ENCODE measurements around the gene NFILZ.

NFILZ gene

GRCh38 chr19:8629996-8630683 lies at the start of gene NFILZ:
TSS of gene NFILZ (plus strand) at chr19:8630633. CDS start at chr19:8676766, 46,133 bp downstream.
- DNase-seq (ENCODE audit: low spot score), result no peak

- peak; percentile 84 for DNase-seq (ENCODE audit: low spot score)
These were observed 49.6 kb upstream of the NFILZ start for GRCh38 chr19:8580710-8581281.

- DNase-seq (ENCODE audit: low spot score), result no peak
These were observed 45.2 kb upstream of the NFILZ start for GRCh38 chr19:8584965-8585893.

GRCh38 chr19:8585894-8586750 lies 44.3 kb upstream of the NFILZ start:
- DNase-seq (ENCODE audit: low spot score), result peak; percentile 93

GRCh38 chr19:8589177-8589714 lies 41.2 kb upstream of the NFILZ start:
- DNase-seq (ENCODE audit: low spot score), result no peak

GRCh38 chr19:8592231-8593009 lies 38.0 kb upstream of the NFILZ start:
- DNase-seq (ENCODE audit: low spot score), result no peak

GRCh38 chr19:8593931-8594330 lies 36.5 kb upstream of the NFILZ start:
- no peak for DNase-seq (ENCODE audit: low spot score)

- DNase-seq (ENCODE audit: low spot score), result no peak
These were observed 34.8 kb upstream of the NFILZ start for GRCh38 chr19:8595651-8596050.

- DNase-seq (ENCODE audit: low spot score), result no peak
These were observed 34.3 kb upstream of the NFILZ start for GRCh38 chr19:8596168-8596567.

GRCh38 chr19:8600064-8600463 lies 30.4 kb upstream of the NFILZ start:
- DNase-seq (ENCODE audit: low spot score), result no peak

GRCh38 chr19:8600816-8601215 lies 29.6 kb upstream of the NFILZ start:
- no peak for DNase-seq (ENCODE audit: low spot score)

- DNase-seq (ENCODE audit: low spot score), result no peak
These were observed 28.6 kb upstream of the NFILZ start for GRCh38 chr19:8601796-8602195.

GRCh38 chr19:8605514-8605913 lies 24.9 kb upstream of the NFILZ start:
- no peak for DNase-seq (ENCODE audit: low spot score)

GRCh38 chr19:8607386-8607785 lies 23.0 kb upstream of the NFILZ start:
- DNase-seq (ENCODE audit: low spot score), result no peak

GRCh38 chr19:8608941-8609278 lies 21.5 kb upstream of the NFILZ start:
- DNase-seq (ENCODE audit: low spot score), result no peak

GRCh38 chr19:8609279-8610040 lies 21.0 kb upstream of the NFILZ start:
- DNase-seq (ENCODE audit: low spot score), result peak; percentile 86

- DNase-seq (ENCODE audit: low spot score), result peak; percentile 62
These were observed 20.1 kb upstream of the NFILZ start, which contains the start of gene ADAMTS10 for GRCh38 chr19:8610041-8610935. TSS of gene ADAMTS10 (minus strand) at chr19:8610715. CDS start at chr19:8605710, 5,005 bp downstream.

GRCh38 chr19:8610936-8611300 lies 19.5 kb upstream of the NFILZ start:
- no peak for DNase-seq (ENCODE audit: low spot score)

GRCh38 chr19:8611391-8611876 lies 19.0 kb upstream of the NFILZ start:
- DNase-seq (ENCODE audit: low spot score), result no peak

Measured in HuH-7.5 (cell line).